LNCAP (cell line): ENCODE measurements around the gene SCAMP5.

Source experiments
- TF ChIP-seq, protein P1 (sequence below): fragments of 450-650 bp; IDR thresholded peaks from 2 replicates; pipeline ENCODE4 v1.5.1; 2017; ENCODE audit warnings: mild to moderate bottlenecking

Gene SCAMP5

DNA sequence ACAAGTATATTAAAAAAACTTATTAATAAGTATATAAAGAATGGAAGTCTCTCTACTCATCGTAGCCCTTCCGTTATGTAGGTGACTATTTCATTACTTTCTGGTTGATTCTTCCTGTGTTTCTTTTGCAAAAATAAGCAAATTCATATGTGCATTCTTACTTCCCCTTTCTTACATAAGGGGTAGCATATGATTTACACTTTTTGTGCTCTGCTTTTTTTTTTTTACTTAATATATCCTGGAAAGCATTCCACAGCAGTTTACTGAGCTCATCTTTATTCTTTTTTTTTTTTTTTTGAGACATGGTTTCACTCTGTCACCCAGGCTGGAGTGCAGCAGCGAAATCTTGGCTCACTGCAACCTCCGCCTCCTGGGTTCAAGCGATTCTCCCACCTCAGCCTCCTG, 12.9 kb downstream of the SCAMP5 start:
- TF ChIP-seq, protein P1, sequence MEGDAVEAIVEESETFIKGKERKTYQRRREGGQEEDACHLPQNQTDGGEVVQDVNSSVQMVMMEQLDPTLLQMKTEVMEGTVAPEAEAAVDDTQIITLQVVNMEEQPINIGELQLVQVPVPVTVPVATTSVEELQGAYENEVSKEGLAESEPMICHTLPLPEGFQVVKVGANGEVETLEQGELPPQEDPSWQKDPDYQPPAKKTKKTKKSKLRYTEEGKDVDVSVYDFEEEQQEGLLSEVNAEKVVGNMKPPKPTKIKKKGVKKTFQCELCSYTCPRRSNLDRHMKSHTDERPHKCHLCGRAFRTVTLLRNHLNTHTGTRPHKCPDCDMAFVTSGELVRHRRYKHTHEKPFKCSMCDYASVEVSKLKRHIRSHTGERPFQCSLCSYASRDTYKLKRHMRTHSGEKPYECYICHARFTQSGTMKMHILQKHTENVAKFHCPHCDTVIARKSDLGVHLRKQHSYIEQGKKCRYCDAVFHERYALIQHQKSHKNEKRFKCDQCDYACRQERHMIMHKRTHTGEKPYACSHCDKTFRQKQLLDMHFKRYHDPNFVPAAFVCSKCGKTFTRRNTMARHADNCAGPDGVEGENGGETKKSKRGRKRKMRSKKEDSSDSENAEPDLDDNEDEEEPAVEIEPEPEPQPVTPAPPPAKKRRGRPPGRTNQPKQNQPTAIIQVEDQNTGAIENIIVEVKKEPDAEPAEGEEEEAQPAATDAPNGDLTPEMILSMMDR = no peak

GRCh38 chr15:75008629-75009326, 13.4 kb downstream of the SCAMP5 start:
- TF ChIP-seq, protein P1 = no peak

DNA sequence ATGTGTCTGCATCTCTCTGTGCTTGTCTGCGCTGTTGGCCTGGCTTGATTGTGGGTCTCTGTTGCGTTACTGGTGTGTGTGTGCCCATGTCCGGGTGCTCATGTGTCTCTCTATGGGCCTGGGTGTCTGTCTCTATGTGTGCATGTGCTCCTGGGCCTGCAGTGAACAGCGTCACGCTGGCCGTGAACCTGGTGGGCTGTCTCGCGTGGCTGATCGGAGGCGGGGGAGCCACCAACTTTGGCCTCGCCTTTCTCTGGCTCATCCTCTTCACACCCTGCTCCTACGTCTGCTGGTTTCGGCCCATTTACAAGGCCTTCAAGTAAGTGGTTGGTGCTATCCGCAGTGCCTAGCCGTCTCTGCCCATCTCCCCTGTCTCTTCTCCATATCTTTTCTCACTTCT, 21.1 kb downstream of the SCAMP5 start:
- TF ChIP-seq, protein P1 = no peak

DNA sequence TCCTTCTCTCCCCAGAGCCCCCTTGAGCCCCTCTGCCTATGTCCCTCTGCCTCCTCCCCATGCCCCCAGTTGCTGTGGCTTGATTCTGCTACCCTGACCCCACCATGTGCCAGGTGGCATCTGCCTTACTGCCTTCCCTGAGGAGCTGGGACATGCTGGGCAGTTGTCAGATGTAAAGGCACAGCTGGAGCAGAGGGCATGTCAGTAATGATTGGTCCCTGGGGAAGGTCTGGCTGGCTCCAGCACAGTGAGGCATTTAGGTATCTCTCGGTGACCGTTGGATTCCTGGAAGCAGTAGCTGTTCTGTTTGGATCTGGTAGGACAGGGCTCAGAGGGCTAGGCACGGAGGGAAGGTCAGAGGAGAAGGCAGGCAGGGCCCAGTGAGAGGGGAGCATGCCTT, 24.6 kb downstream of the SCAMP5 start:
- TF ChIP-seq, protein P1 = no peak

DNA sequence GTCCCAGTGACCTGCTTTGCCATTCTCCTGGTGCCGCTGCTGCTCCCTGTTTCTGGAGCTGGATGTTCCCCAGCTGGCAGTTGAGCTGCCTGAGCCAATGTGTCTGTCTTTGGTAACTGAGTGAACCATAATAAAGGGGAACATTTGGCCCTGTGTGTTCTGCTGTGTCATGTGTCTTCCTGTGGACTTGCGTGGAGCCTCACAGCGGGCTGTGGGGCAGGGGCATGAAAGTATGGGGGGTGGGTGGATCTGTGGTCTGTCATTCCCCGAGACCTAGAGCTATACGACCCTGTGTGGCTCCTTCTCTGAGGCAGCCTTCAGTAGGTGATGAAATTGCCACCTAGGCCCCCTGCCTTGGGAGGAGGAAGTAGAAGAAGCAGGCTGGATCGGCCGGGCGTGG, 26.0 kb downstream of the SCAMP5 start:
- TF ChIP-seq, protein P1 = no peak

DNA sequence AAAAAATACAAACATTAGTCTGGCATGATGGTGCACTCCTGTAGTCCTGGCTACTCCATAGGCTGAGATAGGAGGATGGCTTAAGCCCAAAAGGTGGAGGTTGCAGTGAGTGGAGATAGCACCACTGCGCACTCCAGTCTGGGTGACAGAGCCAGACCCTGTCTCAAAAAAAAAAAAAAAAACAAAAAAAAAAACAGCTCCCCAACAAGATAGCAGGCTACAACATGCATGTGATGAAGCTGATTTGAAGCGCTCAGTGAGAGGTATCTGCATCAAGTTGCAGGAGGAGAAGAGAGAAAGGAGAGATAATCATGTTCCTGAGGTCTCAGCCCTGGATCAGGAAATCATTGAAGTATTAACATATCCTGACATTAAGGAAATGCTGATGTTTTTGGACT, 27.4 kb downstream of the SCAMP5 start:
- TF ChIP-seq, protein P1 = no peak

GRCh38 chr15:75023181-75023871, 28.0 kb downstream of the SCAMP5 start, which contains the start of gene PPCDC:
TSS of gene PPCDC (plus strand) at chr15:75023590. CDS start at chr15:75028319, 4,729 bp downstream.
- TF ChIP-seq, protein P1 = no peak
